ENCODE data around the gene RNF208. TPM values are rescaled to one million over a fixed set of nuclear protein-coding genes. Genes with fewer than 3 reads are reported as not detected.

Gene RNF208
- total and polyA plus RNA-seq, 10 of the 15 experiments (the other 5 are each of a cell fraction or from before 2014, with no cell fraction given) = 0.06 to 10.7 (median 0.77) TPM

- no peak for TF ChIP-seq CEBPB (IDR thresholded peaks at IDR 0.05; ENCODE audit: borderline replicate concordance in 1 of 2, low read depth in 2 of 2, low read length in 2 of 2)
- peak; percentile 85 for TF ChIP-seq SKIL (IDR thresholded peaks at IDR 0.05; ENCODE audit: low read depth, poor library complexity, severe bottlenecking)
- no peak for TF ChIP-seq ZBTB11 (CRISPR knock-in tag; IDR thresholded peaks at IDR 0.05)
- no peak for TF ChIP-seq ZNF274 (IDR thresholded peaks at IDR 0.05; ENCODE audit: insufficient read depth, insufficient read length)
- TF ChIP-seq ZSCAN29 (IDR thresholded peaks at IDR 0.05) = peak; percentile 59; the same call in 1 of the 2 replicates
- TF ChIP-seq PML (IDR thresholded peaks at IDR 0.05; ENCODE audit: low read length) = no peak
- peak; percentile 100 for TF ChIP-seq DPF2 (IDR thresholded peaks at IDR 0.05)
- TF ChIP-seq WRNIP1 (IDR thresholded peaks at IDR 0.05; ENCODE audit: borderline replicate concordance, low read depth, low read length) = no peak
- TF ChIP-seq KAT2A (conservative IDR thresholded peaks at IDR 0.05; ENCODE audit: control insufficient read depth, low read depth, low read length) = no peak
- TF ChIP-seq FOS (IDR thresholded peaks at IDR 0.05; ENCODE audit: borderline replicate concordance, extremely low read depth, insufficient read length) = peak; percentile 99
- TF ChIP-seq HDGF (IDR thresholded peaks at IDR 0.05) = no peak
- 0 out of 2 replicates have a peak, but pooled peaks have one; percentile 17 for TF ChIP-seq SPI1 (IDR thresholded peaks at IDR 0.05; ENCODE audit: borderline replicate concordance, insufficient read depth, low read depth, low read length)
- no peak for TF ChIP-seq MTA2 (IDR thresholded peaks at IDR 0.05; ENCODE audit: low read depth)
- TF ChIP-seq RAD21 (IDR thresholded peaks at IDR 0.05; ENCODE audit: insufficient read depth, low read depth, low read length) = no peak
- TF ChIP-seq PBX3 (IDR thresholded peaks at IDR 0.05; ENCODE audit: insufficient replicate concordance, low read depth, low read length) = peak; percentile 100
- peak; percentile 97 for TF ChIP-seq POU2F2 (IDR thresholded peaks at IDR 0.05; ENCODE audit: borderline replicate concordance, low read depth, low read length)
- TF ChIP-seq MXI1 (IDR thresholded peaks at IDR 0.05; ENCODE audit: low read depth, low read length) = peak; percentile 52; the same call in 1 of the 2 replicates
- peak; percentile 96 for TF ChIP-seq LARP7 (IDR thresholded peaks at IDR 0.05)
- no peak for TF ChIP-seq ATF2 (IDR thresholded peaks at IDR 0.05; ENCODE audit: low read length)
- TF ChIP-seq TCF7 (IDR thresholded peaks at IDR 0.05; ENCODE audit: borderline replicate concordance) = no peak
- TF ChIP-seq RBBP5 (conservative IDR thresholded peaks at IDR 0.05) = no peak
- no peak for TF ChIP-seq SREBF2 (IDR thresholded peaks at IDR 0.05; ENCODE audit: low read length)
- peak; percentile 34; the same call in 1 of the 2 replicates for TF ChIP-seq PAX5 (IDR thresholded peaks at IDR 0.05; ENCODE audit: borderline replicate concordance, low read depth, low read length)
These were observed 18.9 kb upstream of the RNF208 start, which contains the start of gene TUBB4B (continued) for GRCh38 chr9:137240841-137241489.
